MM.1S (cell line): Measurements from ENCODE around the gene ZNF628.

Source experiments
- DNase-seq: peaks from one replicate; pipeline ENCODE4 v3.0.0-alpha.2; 2015
- H2AFZ ChIP-seq: fragments of 300-600 bp; sonication (generic); 2 replicates; pipeline ENCODE4 v1.6.0; 2016; ENCODE audit warnings: antibody characterized with exemption, low read length
- H3F3A ChIP-seq: fragments of 300-600 bp; sonication (generic); 2 replicates; pipeline ENCODE4 v1.6.1; 2016; ENCODE audit warnings: mild to moderate bottlenecking, antibody characterized with exemption, low read length, moderate library complexity, mixed read lengths; ENCODE audit not compliant: insufficient read depth
- H3K27ac ChIP-seq: fragments of 300-600 bp; sonication (generic); 2 replicates; pipeline ENCODE4 v1.5.1; 2016; ENCODE audit warnings: mild to moderate bottlenecking, low read length
- H3K27me3 ChIP-seq: fragments of 300-600 bp; sonication (generic); replicated peaks from 2 replicates; pipeline ENCODE4 v1.6.0; 2016; ENCODE audit warnings: low read length; ENCODE audit not compliant: insufficient read depth
- H3K36me3 ChIP-seq: fragments of 300-600 bp; sonication (generic); replicated peaks from 2 replicates; pipeline ENCODE4 v1.6.1; 2016; ENCODE audit warnings: mild to moderate bottlenecking, low read length, mixed read lengths; ENCODE audit not compliant: insufficient read depth
- H3K4me1 ChIP-seq: fragments of 300-600 bp; sonication (generic); 2 replicates; pipeline ENCODE4 v1.6.1; 2016; ENCODE audit warnings: low read length, mixed read lengths
- H3K4me2 ChIP-seq: fragments of 300-600 bp; sonication (generic); 2 replicates; pipeline ENCODE4 v1.6.0; 2016; ENCODE audit warnings: low read depth, low read length
- H3K4me3 ChIP-seq: fragments of 300-600 bp; sonication (generic); 2 replicates; pipeline ENCODE4 v1.5.1; 2016; ENCODE audit warnings: low read length, mixed read lengths
- H3K79me2 ChIP-seq: fragments of 300-600 bp; sonication (generic); 2 replicates; pipeline ENCODE4 v1.6.1; 2016; ENCODE audit warnings: mixed run types, low read length, mixed read lengths
- H3K9ac ChIP-seq: fragments of 300-600 bp; sonication (generic); 2 replicates; pipeline ENCODE4 v1.6.1; 2016; ENCODE audit warnings: low read length, mixed read lengths
- H3K9me2 ChIP-seq: fragments of 300-600 bp; sonication (generic); replicated peaks from 2 replicates; pipeline ENCODE4 v1.6.1; 2016; ENCODE audit warnings: mild to moderate bottlenecking, low read length, mixed read lengths; ENCODE audit not compliant: insufficient read depth
- H3K9me3 ChIP-seq: fragments of 300-600 bp; sonication (generic); replicated peaks from 2 replicates; pipeline ENCODE4 v1.6.1; 2016; ENCODE audit warnings: mild to moderate bottlenecking, low read length, mixed read lengths; ENCODE audit not compliant: insufficient read depth
- H4K20me1 ChIP-seq: fragments of 300-600 bp; sonication (generic); 2 replicates; pipeline ENCODE4 v1.6.1; 2016; ENCODE audit warnings: mild to moderate bottlenecking, low read length, moderate library complexity, mixed read lengths; ENCODE audit not compliant: insufficient read depth
- CTCF ChIP-seq: fragments of 300-600 bp; sonication (generic); IDR thresholded peaks from 2 replicates; pipeline ENCODE4 v1.5.1; 2016; ENCODE audit warnings: antibody characterized with exemption, low read length, mixed read lengths
- EZH2 ChIP-seq: fragments of 300-600 bp; sonication (generic); optimal IDR thresholded peaks from 2 replicates; pipeline ENCODE3; 2017; ENCODE audit warnings: low read depth, mild to moderate bottlenecking, antibody characterized with exemption, low read length, mixed read lengths
- EZH2phosphoT487 ChIP-seq: fragments of 300-600 bp; sonication (generic); IDR thresholded peaks from 2 replicates; pipeline ENCODE4 v1.6.1; 2018; ENCODE audit warnings: antibody characterized with exemption, low read length

ZNF628 gene

DNA sequence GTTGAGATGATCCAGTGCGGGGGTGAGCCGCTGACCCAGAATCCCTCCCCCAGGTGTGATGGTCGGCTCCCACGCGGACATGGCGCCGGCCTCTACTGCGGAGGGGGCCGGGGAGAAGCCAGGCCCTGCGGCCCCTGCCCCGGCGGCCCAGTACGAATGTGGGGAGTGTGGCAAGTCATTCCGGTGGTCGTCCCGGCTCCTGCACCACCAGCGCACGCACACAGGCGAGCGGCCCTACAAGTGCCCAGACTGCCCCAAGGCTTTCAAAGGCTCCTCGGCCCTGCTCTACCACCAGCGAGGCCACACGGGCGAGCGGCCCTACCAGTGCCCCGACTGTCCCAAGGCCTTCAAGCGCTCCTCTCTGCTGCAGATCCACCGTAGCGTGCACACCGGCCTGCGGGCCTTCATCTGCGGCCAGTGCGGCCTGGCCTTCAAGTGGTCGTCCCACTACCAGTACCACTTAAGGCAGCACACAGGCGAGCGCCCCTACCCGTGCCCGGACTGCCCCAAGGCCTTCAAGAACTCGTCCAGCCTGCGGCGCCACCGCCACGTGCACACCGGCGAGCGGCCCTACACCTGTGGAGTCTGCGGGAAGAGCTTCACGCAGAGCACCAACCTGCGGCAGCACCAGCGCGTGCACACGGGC is 4.9 kb downstream of the ZNF628 start:
- H3K27me3 ChIP-seq, result peaks cover 23% of the 10 kb centered on the region
- no peaks in the 10 kb centered on the region for H3K36me3 ChIP-seq
- H2AFZ ChIP-seq, result no peak overlapping the region
- DNase-seq, result no peak
- H3F3A ChIP-seq, result no peaks in the 10 kb centered on the region
- no peak for TF ChIP-seq EZH2phosphoT487
- TF ChIP-seq CTCF, result no peak
- TF ChIP-seq EZH2, result no peak
- no peak overlapping the region for H3K4me3 ChIP-seq
- peaks cover 17% of the 10 kb centered on the region for H3K79me2 ChIP-seq
- no peaks in the 10 kb centered on the region for H3K9me2 ChIP-seq
- H3K27ac ChIP-seq, result no peak overlapping the region
- H3K4me2 ChIP-seq, result no peak overlapping the region
- H4K20me1 ChIP-seq, result no peaks in the 10 kb centered on the region
- H3K9me3 ChIP-seq, result no peaks in the 10 kb centered on the region
- no peaks in the 10 kb centered on the region for H3K4me1 ChIP-seq
- no peak overlapping the region for H3K9ac ChIP-seq

DNA sequence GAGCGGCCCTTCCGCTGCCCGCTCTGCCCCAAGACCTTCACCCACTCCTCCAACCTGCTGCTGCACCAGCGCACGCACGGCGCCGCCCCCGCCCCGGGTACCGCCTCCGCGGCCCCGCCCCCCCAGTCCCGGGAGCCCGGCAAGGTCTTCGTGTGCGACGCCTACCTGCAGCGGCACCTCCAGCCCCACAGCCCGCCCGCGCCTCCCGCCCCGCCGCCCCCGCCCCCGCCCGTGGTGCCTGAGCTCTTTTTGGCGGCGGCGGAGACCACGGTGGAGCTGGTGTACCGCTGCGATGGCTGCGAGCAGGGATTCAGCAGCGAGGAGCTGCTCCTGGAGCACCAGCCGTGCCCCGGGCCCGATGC is 5.4 kb downstream of the ZNF628 start:
- H3K9me3 ChIP-seq, result no peaks in the 10 kb centered on the region
- no peaks in the 10 kb centered on the region for H3F3A ChIP-seq
- H3K4me2 ChIP-seq, result no peak overlapping the region
- no peak overlapping the region for H2AFZ ChIP-seq
- peaks cover 17% of the 10 kb centered on the region for H3K79me2 ChIP-seq
- no peak overlapping the region for H3K9ac ChIP-seq
- H3K4me3 ChIP-seq, result no peak overlapping the region
- H4K20me1 ChIP-seq, result no peaks in the 10 kb centered on the region
- TF ChIP-seq EZH2, result no peak
- TF ChIP-seq CTCF, result no peak
- no peak for TF ChIP-seq EZH2phosphoT487
- DNase-seq, result no peak
- H3K27me3 ChIP-seq, result peaks cover 27% of the 10 kb centered on the region
- H3K9me2 ChIP-seq, result no peaks in the 10 kb centered on the region
- H3K27ac ChIP-seq, result no peak overlapping the region
- no peaks in the 10 kb centered on the region for H3K4me1 ChIP-seq
- no peaks in the 10 kb centered on the region for H3K36me3 ChIP-seq

GRCh38 chr19:55482156-55482961 is 5.9 kb downstream of the ZNF628 start:
- Histone ChIP-seq H3K79me2 (peaks cover 17% of the 10 kb centered on the region), H2AFZ (no peak overlapping the region), H3K4me3 (no peak overlapping the region), H3K4me1 (no peaks in the 10 kb centered on the region), H3K9me3 (no peaks in the 10 kb centered on the region), H4K20me1 (no peaks in the 10 kb centered on the region), H3K9ac (no peak overlapping the region), H3K9me2 (no peaks in the 10 kb centered on the region), H3K36me3 (no peaks in the 10 kb centered on the region), H3K4me2 (no peak overlapping the region), H3K27me3 (peaks cover 33% of the 10 kb centered on the region), H3K27ac (no peak overlapping the region), H3F3A (no peaks in the 10 kb centered on the region)
- DNase-seq, result no peak
- no peak for TF ChIP-seq EZH2
- TF ChIP-seq CTCF, result no peak
- no peak for TF ChIP-seq EZH2phosphoT487
